Heart left ventricle (tissue), 13 donors: ENCODE data around the gene STK32C.

ENCODE experiments used
- CTCF ChIP-seq, 12 donors: fragments of 200-600 bp; sonication (generic) in 4 of 12; IDR thresholded peaks; one replicate each; pipeline versions ENCODE4 v1.5.0 to v1.8.0; 2018 to 2022; ENCODE audit warnings: antibody characterized with exemption in 12 of 12, mild to moderate bottlenecking in 5 of 12
- POLR2A ChIP-seq, 2 donors: fragments of 450-650 bp; IDR thresholded peaks; one replicate each; pipeline ENCODE4 v1.6.1; 2017; ENCODE audit warnings: antibody characterized with exemption in 2 of 2, mild to moderate bottlenecking in 2 of 2, moderate library complexity in 2 of 2
- donor health status: ischemic (EF 13 %, LVEDD 7.1; RV severe dilation, severe dysfunction).
- donor health status: DM: no; HTN: yes; CAD: no.
- donor health status: DM: no; HTN: no; CAD: no.
- donor health status: ischemic (EF 25% LVEDD 6.9; RV normal size, moderate dysfunction).
- donor health status: ischemic (EF 25% LVEDD 5.7; RV mildly dilated, moderate dysfunction).
- donor health status: ischemic (EF 35%, LVEDD 5.7; RV mildly dilated, moderate dysfunction).
- donor health status: nonischemic (EF 11% LVEDD 7.7; RV severe dilation, severe dysfunction).
- donor health status: DM: yes; HTN: yes; CAD: no.
- donor health status: PGD.
- donor health status: ischemic (EF 29% LVEDD 5.4; RV normal size, mild dysfunction).
- donor health status: nonischemic (EF 23%, LVEDD 6.1; RV moderate dilation, normal function).

GRCh38 chr10:132346806-132347205, 39.1 kb upstream of the STK32C start:
- TF ChIP-seq CTCF (IDR thresholded peaks at IDR 0.05) = no peak
- no peak for TF ChIP-seq POLR2A (IDR thresholded peaks at IDR 0.05)
